IMR-90 (cell line): ENCODE measurements around the gene CAMSAP3. TPM values are rescaled to one million over a fixed set of nuclear protein-coding genes. Genes with fewer than 3 reads are reported as not detected.
A peak's percentile ranks its signal among the peaks of the same experiment; 100 is the strongest.

ENCODE experiments used
- ATAC-seq: fragments of 200-7000 bp; cut with Tn5 transposase; 2 replicates; pipeline ENCODE4 v1.9.1; 2020; ENCODE audit warnings: low read depth, mild to moderate bottlenecking, moderate library complexity
- BruUV-seq: library from RNA; stranded (reverse); fragments of 400-500 nt; replicated peaks from 2 replicates; lab custom pipeline; 2021; lab: Mats Ljungman, UMichigan
- CTCF ChIA-PET: fragments of 300-600 bp; formaldehyde crosslinking; extraction: SDS; loops from one replicate; lab custom pipeline; 2021; ENCODE audit warnings: antibody characterized with exemption; lab: Yijun Ruan, JAX
- POLR2A ChIA-PET: fragments of 300-600 bp; sonication (Branson Sonifier 250); formaldehyde crosslinking; loops from one replicate; lab custom pipeline; 2022; ENCODE audit warnings: antibody characterized with exemption; ENCODE audit not compliant: unreplicated experiment; lab: Charles Lee
- DNase-seq: peaks from one replicate; pipeline ENCODE4 v3.0.0; 2013
- H2AFZ ChIP-seq: replicated peaks from 2 replicates; pipeline ENCODE3; 2013; ENCODE audit warnings: low read length, mild to moderate bottlenecking; ENCODE audit not compliant: poor library complexity
- H2AK5ac ChIP-seq: 2 replicates; pipeline ENCODE4 v1.6.1; 2013; ENCODE audit warnings: low read depth, low read length, inconsistent platforms
- H2AK9ac ChIP-seq: replicated peaks from 2 replicates; pipeline ENCODE3; 2013; ENCODE audit warnings: mild to moderate bottlenecking, low read depth, low read length, moderate library complexity; ENCODE audit not compliant: poor library complexity
- H2BK120ac ChIP-seq: 2 replicates; pipeline ENCODE4 v1.6.1; 2013; ENCODE audit warnings: low read depth, low read length, inconsistent platforms
- H2BK15ac ChIP-seq: 3 replicates; pipeline ENCODE4 v1.6.1; 2013; ENCODE audit warnings: low read depth, low read length, inconsistent platforms
- H2BK20ac ChIP-seq: 2 replicates; pipeline ENCODE4 v1.6.1; 2013; ENCODE audit warnings: low read depth, mild to moderate bottlenecking, inconsistent platforms, low read length, moderate library complexity
- H2BK5ac ChIP-seq: 2 replicates; pipeline ENCODE4 v1.6.1; 2013; ENCODE audit warnings: mild to moderate bottlenecking, low read depth, low read length, inconsistent platforms; ENCODE audit not compliant: poor library complexity, severe bottlenecking
- H3K14ac ChIP-seq: replicated peaks from 2 replicates; pipeline ENCODE4 v1.6.1; 2013; ENCODE audit warnings: low read depth, low read length, inconsistent platforms
- H3K18ac ChIP-seq: 2 replicates; pipeline ENCODE4 v1.6.1; 2013; ENCODE audit warnings: low read depth, low read length, control low read depth
- H3K23ac ChIP-seq: 2 replicates; pipeline ENCODE4 v1.6.1; 2013; ENCODE audit warnings: low read depth, low read length, inconsistent platforms
- H3K27ac ChIP-seq: 2 replicates; pipeline ENCODE4 v1.5.1; 2013; ENCODE audit warnings: mild to moderate bottlenecking, control low read depth, low read length; ENCODE audit not compliant: insufficient read depth
- H3K27me3 ChIP-seq: 2 replicates; pipeline ENCODE4 v1.6.1; 2013; ENCODE audit warnings: low read length; ENCODE audit not compliant: control insufficient read depth, insufficient read depth
- H3K36me3 ChIP-seq: 2 replicates; pipeline ENCODE4 v1.6.1; 2013; ENCODE audit warnings: low read length, mixed read lengths; ENCODE audit not compliant: control insufficient read depth, insufficient read depth
- H3K4ac ChIP-seq: 2 replicates; pipeline ENCODE4 v1.6.1; 2013; ENCODE audit warnings: low read depth, low read length, inconsistent platforms
- H3K4me1 ChIP-seq: 2 replicates; pipeline ENCODE4 v1.6.1; 2013; ENCODE audit warnings: low read length, mixed read lengths; ENCODE audit not compliant: control insufficient read depth, insufficient read depth
- H3K4me2 ChIP-seq: 2 replicates; pipeline ENCODE4 v1.6.1; 2013; ENCODE audit warnings: low read depth, mild to moderate bottlenecking, control low read depth, low read length, moderate library complexity
- H3K4me3 ChIP-seq: 2 replicates; pipeline ENCODE4 v1.5.1; 2013; ENCODE audit warnings: low read depth, mild to moderate bottlenecking, control low read depth, low read length, moderate library complexity; ENCODE audit not compliant: insufficient read depth
- H3K56ac ChIP-seq: 2 replicates; pipeline ENCODE4 v1.6.1; 2013; ENCODE audit warnings: low read length, inconsistent platforms; ENCODE audit not compliant: insufficient read depth; ENCODE audit errors: extremely low read depth
- H3K79me1 ChIP-seq, 2 experiments: 2 replicates each; pipeline ENCODE4 v1.6.1; 2013; ENCODE audit warnings: low read length in 2 of 2, inconsistent platforms in 1 of 2, low read depth in 1 of 2
- H3K9ac ChIP-seq: 2 replicates; pipeline ENCODE4 v1.6.1; 2013; ENCODE audit warnings: low read depth, low read length, control low read depth
- H3K9me1 ChIP-seq: 2 replicates; pipeline ENCODE4 v1.6.1; 2013; ENCODE audit warnings: low read length, inconsistent platforms; ENCODE audit not compliant: insufficient read depth
- H3K9me3 ChIP-seq: 2 replicates; pipeline ENCODE4 v1.6.1; 2013; ENCODE audit warnings: low read length; ENCODE audit not compliant: control insufficient read depth, insufficient read depth
- H4K20me1 ChIP-seq: 2 replicates; pipeline ENCODE4 v1.6.1; 2013; ENCODE audit warnings: low read length, inconsistent platforms; ENCODE audit not compliant: insufficient read depth
- H4K5ac ChIP-seq: 2 replicates; pipeline ENCODE4 v1.6.1; 2013; ENCODE audit warnings: mild to moderate bottlenecking, low read depth, low read length, control low read depth
- H4K8ac ChIP-seq, 2 experiments: 2 replicates each; pipeline ENCODE4 v1.6.1; 2013; ENCODE audit warnings: low read depth in 2 of 2, low read length in 2 of 2, control low read depth in 1 of 2, inconsistent platforms in 1 of 2
- H4K91ac ChIP-seq: 2 replicates; pipeline ENCODE4 v1.6.1; 2013; ENCODE audit warnings: low read depth, low read length, inconsistent platforms; ENCODE audit not compliant: insufficient read depth
- CEBPB ChIP-seq: IDR thresholded peaks from 2 replicates; pipeline ENCODE4 v1.6.1; 2012; ENCODE audit warnings: low read depth, low read length, improper control_type of control experiment
- CHD1 ChIP-seq: IDR thresholded peaks from 2 replicates; pipeline ENCODE4 v1.6.1; 2012; ENCODE audit warnings: low read depth, low read length, improper control_type of control experiment
- FOS ChIP-seq: fragments of 150-350 bp; IDR thresholded peaks from 2 replicates; pipeline ENCODE4 v1.6.1; 2016; ENCODE audit warnings: low read depth, low read length
- MAFK ChIP-seq: IDR thresholded peaks from 2 replicates; pipeline ENCODE4 v1.6.1; 2012; ENCODE audit warnings: low read depth, low read length, improper control_type of control experiment
- NFE2L2 ChIP-seq: fragments of 150-350 bp; IDR thresholded peaks from 2 replicates; pipeline ENCODE4 v1.6.1; 2016; ENCODE audit warnings: low read depth, mild to moderate bottlenecking, low read length
- POLR2A ChIP-seq: IDR thresholded peaks from 2 replicates; pipeline ENCODE4 v1.6.1; 2012; ENCODE audit warnings: mild to moderate bottlenecking, low read depth, low read length
- RAD21 ChIP-seq: IDR thresholded peaks from 2 replicates; pipeline ENCODE4 v1.6.1; 2012; ENCODE audit warnings: low read length, improper control_type of control experiment
- RCOR1 ChIP-seq: IDR thresholded peaks from 2 replicates; pipeline ENCODE4 v1.6.1; 2012; ENCODE audit warnings: mild to moderate bottlenecking, low read length, improper control_type of control experiment; ENCODE audit not compliant: insufficient replicate concordance
- RFX5 ChIP-seq: IDR thresholded peaks from 2 replicates; pipeline ENCODE4 v1.8.0; 2012; ENCODE audit warnings: low read depth, mild to moderate bottlenecking, low read length, moderate library complexity
- SMC3 ChIP-seq: fragments of 150-350 bp; IDR thresholded peaks from 2 replicates; pipeline ENCODE4 v1.6.1; 2016; ENCODE audit warnings: low read depth, mild to moderate bottlenecking, antibody characterized with exemption, low read length, moderate library complexity
- WGBS, 2 experiments: methylation state at CpG; one replicate each; pipeline versions ENCODE4 v1.1.5 to v1.1.7; 2013; ENCODE audit warnings: missing lambda C conversion rate in 2 of 2; ENCODE audit not compliant: insufficient read length in 1 of 2; ENCODE audit errors: extremely low coverage in 2 of 2; 5-methylcytosine and 5-hydroxymethylcytosine counted together
- dilution Hi-C: fragments of 300-500 bp; cut with HindIII; formaldehyde crosslinking; loops from one replicate; pipeline ENCODE4 v1.14.3; 2018; ENCODE audit warnings: low sequenced_read_pairs; ENCODE audit not compliant: unreplicated experiment
- in situ Hi-C: fragments of 300-500 bp; cut with MboI; formaldehyde crosslinking; loops from 3 replicates; pipeline ENCODE4 v1.14.3; 2019; ENCODE audit warnings: low sequenced_read_pairs, inconsistent platforms, mixed read lengths
- intact Hi-C: fragments of 100-400 bp; cut with micrococcal nuclease; formaldehyde crosslinking; loops from 2 replicates; pipeline ENCODE4 v1.10.0; 2022
- polyA plus RNA-seq, 3 experiments: library from polyadenylated mRNA; depleted of rRNA; stranded (reverse); fragments of >200 nt; gene quantifications; 2 replicates each; pipeline ENCODE4 v1.2.3, GENCODE V29; 2012; ENCODE audit warnings: low replicate concordance in 1 of 3
- total RNA-seq: library from RNA; depleted of rRNA; stranded (reverse); fragments of >200 nt; gene quantifications from 2 replicates; pipeline ENCODE4 v1.2.3, GENCODE V29; 2012
- TF ChIP-seq, protein P1 (sequence below): conservative IDR thresholded peaks from 2 replicates; pipeline ENCODE4 v1.5.1; 2012; ENCODE audit warnings: mild to moderate bottlenecking, low read depth, low read length, improper control_type of control experiment
- TF ChIP-seq, protein P2 (sequence below): fragments of 150-350 bp; IDR thresholded peaks from 2 replicates; pipeline ENCODE4 v1.6.1; 2016; ENCODE audit warnings: low read depth, mild to moderate bottlenecking, low read length, moderate library complexity, borderline replicate concordance

Gene CAMSAP3
- total and polyA plus RNA-seq, 2 of the 4 experiments (the other 2 are of a cell fraction), result not detected

DNA sequence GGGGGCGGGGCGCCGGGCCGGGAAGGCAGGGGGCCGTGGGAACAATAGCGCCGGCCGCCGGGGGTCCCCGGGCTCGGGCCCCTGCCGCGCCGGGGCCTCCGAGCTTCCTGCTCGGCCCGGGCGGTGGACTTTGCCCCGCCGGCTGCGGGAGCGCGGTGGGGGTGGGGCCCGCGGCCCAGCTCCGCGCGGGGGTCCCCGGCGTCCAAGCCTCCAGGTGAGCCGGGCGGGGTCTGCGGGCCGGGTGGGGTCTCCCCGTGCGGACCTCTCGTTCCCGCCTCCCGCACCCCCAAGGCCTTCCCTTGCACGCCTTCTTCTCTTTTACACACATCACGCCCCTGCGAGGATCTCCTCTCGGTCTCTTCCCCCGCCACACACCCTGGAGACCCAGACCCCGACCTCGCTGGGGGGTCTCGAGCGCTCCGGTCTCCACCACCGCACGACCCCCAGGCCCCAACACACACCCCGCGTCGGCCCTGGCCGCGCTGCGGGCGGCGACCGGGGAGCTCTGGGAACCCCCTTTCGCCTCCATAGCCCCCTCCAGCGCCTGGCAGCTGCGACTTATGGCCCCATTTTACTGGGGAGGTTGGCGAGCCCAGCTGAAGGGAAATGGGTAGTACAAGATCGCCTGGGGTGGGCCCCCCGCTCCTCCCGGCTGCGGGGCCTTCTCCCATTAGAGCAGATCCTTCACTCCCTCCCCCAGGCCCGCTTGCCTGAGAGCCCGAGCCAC, 711 bp downstream of the CAMSAP3 start:
- Histone ChIP-seq H2BK120ac (no peak overlapping the region), H4K91ac (no peak overlapping the region), H3K4me2 (no peak overlapping the region), H3K9me3 (no peaks in the 10 kb centered on the region), H3K36me3 (no peaks in the 10 kb centered on the region), H3K9ac (no peak overlapping the region), H4K8ac (no peak overlapping the region), H3K14ac (no peak overlapping the region), H3K4ac (no peak overlapping the region), H3K27ac (no peak overlapping the region), H3K9me1 (no peaks in the 10 kb centered on the region), H3K23ac (no peak overlapping the region), H3K18ac (no peak overlapping the region), H2BK5ac (no peak overlapping the region), H3K4me1 (no peaks in the 10 kb centered on the region), H4K5ac (no peak overlapping the region), H3K56ac (no peak overlapping the region), H3K79me1 (no peaks in the 10 kb centered on the region), H4K20me1 (no peaks in the 10 kb centered on the region), H2AFZ (no peak overlapping the region), H2BK15ac (no peak overlapping the region), H2BK20ac (no peak overlapping the region), H2AK9ac (peak overlapping the region; percentile 55), H2AK5ac (no peak overlapping the region), H3K4me3 (no peak overlapping the region), H3K27me3 (peaks cover 39% of the 10 kb centered on the region)
- DNase-seq (no peak), ATAC-seq (no peak)
- no TSS peak for BruUV-seq
- TF ChIP-seq RCOR1 (no peak), POLR2A (no peak), FOS (no peak), CHD1 (no peak), CEBPB (no peak), RAD21 (no peak), RFX5 (no peak), NFE2L2 (no peak), SMC3 (no peak), MAFK (no peak)
- TF ChIP-seq, protein P1, sequence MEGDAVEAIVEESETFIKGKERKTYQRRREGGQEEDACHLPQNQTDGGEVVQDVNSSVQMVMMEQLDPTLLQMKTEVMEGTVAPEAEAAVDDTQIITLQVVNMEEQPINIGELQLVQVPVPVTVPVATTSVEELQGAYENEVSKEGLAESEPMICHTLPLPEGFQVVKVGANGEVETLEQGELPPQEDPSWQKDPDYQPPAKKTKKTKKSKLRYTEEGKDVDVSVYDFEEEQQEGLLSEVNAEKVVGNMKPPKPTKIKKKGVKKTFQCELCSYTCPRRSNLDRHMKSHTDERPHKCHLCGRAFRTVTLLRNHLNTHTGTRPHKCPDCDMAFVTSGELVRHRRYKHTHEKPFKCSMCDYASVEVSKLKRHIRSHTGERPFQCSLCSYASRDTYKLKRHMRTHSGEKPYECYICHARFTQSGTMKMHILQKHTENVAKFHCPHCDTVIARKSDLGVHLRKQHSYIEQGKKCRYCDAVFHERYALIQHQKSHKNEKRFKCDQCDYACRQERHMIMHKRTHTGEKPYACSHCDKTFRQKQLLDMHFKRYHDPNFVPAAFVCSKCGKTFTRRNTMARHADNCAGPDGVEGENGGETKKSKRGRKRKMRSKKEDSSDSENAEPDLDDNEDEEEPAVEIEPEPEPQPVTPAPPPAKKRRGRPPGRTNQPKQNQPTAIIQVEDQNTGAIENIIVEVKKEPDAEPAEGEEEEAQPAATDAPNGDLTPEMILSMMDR, result no peak
- TF ChIP-seq, protein P2, sequence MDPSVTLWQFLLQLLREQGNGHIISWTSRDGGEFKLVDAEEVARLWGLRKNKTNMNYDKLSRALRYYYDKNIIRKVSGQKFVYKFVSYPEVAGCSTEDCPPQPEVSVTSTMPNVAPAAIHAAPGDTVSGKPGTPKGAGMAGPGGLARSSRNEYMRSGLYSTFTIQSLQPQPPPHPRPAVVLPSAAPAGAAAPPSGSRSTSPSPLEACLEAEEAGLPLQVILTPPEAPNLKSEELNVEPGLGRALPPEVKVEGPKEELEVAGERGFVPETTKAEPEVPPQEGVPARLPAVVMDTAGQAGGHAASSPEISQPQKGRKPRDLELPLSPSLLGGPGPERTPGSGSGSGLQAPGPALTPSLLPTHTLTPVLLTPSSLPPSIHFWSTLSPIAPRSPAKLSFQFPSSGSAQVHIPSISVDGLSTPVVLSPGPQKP, result no peak
- ChIA-PET CTCF (no interaction called here), POLR2A (no interaction called here)
- in situ Hi-C loops, result no loop called here
- dilution Hi-C loops, result no loop called here
- intact Hi-C loops, result no loop called here
- WGBS, 2 experiments, result 0% methylated on average over 31 of the region's 70 CpGs; no CpG with 5 or more reads in 1 of the 2 experiments
